HepG2 (cell line): ENCODE results near the gene SCARF1. TPM values are rescaled to one million over a fixed set of nuclear protein-coding genes. Genes with fewer than 3 reads are reported as not detected.

Experiments
- CENPX ChIP-seq: sonication (generic); formaldehyde crosslinking; IDR thresholded peaks from 2 replicates; pipeline ENCODE4 v1.9.0; 2021; ENCODE audit warnings: mild to moderate bottlenecking, missing genetic modification reagents, moderate library complexity
- ETV6 ChIP-seq: sonication (generic); formaldehyde crosslinking; conservative IDR thresholded peaks from 2 replicates; pipeline ENCODE4 v1.4.0; 2020; ENCODE audit warnings: missing genetic modification reagents
- IRX3 ChIP-seq: sonication (generic); formaldehyde crosslinking; IDR thresholded peaks from 2 replicates; pipeline ENCODE4 v1.8.1; 2023; ENCODE audit warnings: mild to moderate bottlenecking, low read depth, missing genetic modification reagents, borderline replicate concordance
- MNT ChIP-seq: fragments of 450-650 bp; IDR thresholded peaks from 2 replicates; pipeline ENCODE4 v1.6.1; 2016
- NR2C2 ChIP-seq: sonication (generic); formaldehyde crosslinking; IDR thresholded peaks from 2 replicates; pipeline ENCODE4 v1.4.0; 2020; ENCODE audit warnings: missing genetic modification reagents, mild to moderate bottlenecking, moderate library complexity, borderline replicate concordance
- RAD21 ChIP-seq: fragments of 450-650 bp; formaldehyde crosslinking; IDR thresholded peaks from 2 replicates; pipeline ENCODE4 v1.5.0; 2020; ENCODE audit warnings: mild to moderate bottlenecking
- RARG ChIP-seq: sonication (generic); formaldehyde crosslinking; IDR thresholded peaks from 2 replicates; pipeline ENCODE4 v1.4.0; 2020; ENCODE audit warnings: low read depth, mild to moderate bottlenecking, missing genetic modification reagents
- RBAK ChIP-seq: sonication (generic); formaldehyde crosslinking; IDR thresholded peaks from 2 replicates; pipeline ENCODE4 v1.5.1; 2020; ENCODE audit warnings: mild to moderate bottlenecking, missing genetic modification reagents
- SIX1 ChIP-seq: sonication (generic); formaldehyde crosslinking; IDR thresholded peaks from 2 replicates; pipeline ENCODE4 v1.4.0; 2020; ENCODE audit warnings: missing genetic modification reagents, borderline replicate concordance
- SNAI1 ChIP-seq: sonication (generic); formaldehyde crosslinking; IDR thresholded peaks from 2 replicates; pipeline ENCODE4 v1.5.0; 2020; ENCODE audit warnings: mild to moderate bottlenecking, missing genetic modification reagents, borderline replicate concordance
- TFDP2 ChIP-seq: sonication (generic); formaldehyde crosslinking; IDR thresholded peaks from 2 replicates; pipeline ENCODE4 v1.4.0; 2020; ENCODE audit warnings: missing genetic modification reagents
- TOPORS ChIP-seq: sonication (generic); formaldehyde crosslinking; IDR thresholded peaks from 2 replicates; pipeline ENCODE4 v1.8.0; 2023; ENCODE audit warnings: mild to moderate bottlenecking, missing genetic modification reagents
- U2AF1 ChIP-seq: fragments of 200-400 bp; formaldehyde crosslinking; optimal IDR thresholded peaks from 2 replicates; pipeline ENCODE3; 2017; ENCODE audit warnings: mild to moderate bottlenecking, low read depth, low read length
- ZNF432 ChIP-seq: sonication (generic); formaldehyde crosslinking; IDR thresholded peaks from 2 replicates; pipeline ENCODE4 v1.5.0; 2020; ENCODE audit warnings: missing genetic modification reagents, mild to moderate bottlenecking, borderline replicate concordance
- ZNF547 ChIP-seq: sonication (generic); formaldehyde crosslinking; IDR thresholded peaks from 2 replicates; pipeline ENCODE4 v1.5.1; 2020; ENCODE audit warnings: mild to moderate bottlenecking, missing genetic modification reagents
- ZNF549 ChIP-seq: sonication (generic); formaldehyde crosslinking; IDR thresholded peaks from 2 replicates; pipeline ENCODE4 v1.5.0; 2020; ENCODE audit warnings: missing genetic modification reagents
- ZNF674 ChIP-seq: sonication (generic); formaldehyde crosslinking; IDR thresholded peaks from 2 replicates; pipeline ENCODE4 v1.5.0; 2020; ENCODE audit warnings: low read depth, mild to moderate bottlenecking, missing genetic modification reagents
- polyA plus RNA-seq, 8 experiments: library from polyadenylated mRNA; depleted of rRNA in 3 of 8; stranded (reverse) in 7 of 8; unstranded in 1 of 8; fragments of >200 nt; fragmentation: Illumina TruSeq in 4 of 8; extraction: Trizol in 4 of 8; gene quantifications; 2 replicates each; pipeline versions ENCODE4 v1.2.1 to v1.2.3, GENCODE V29; 2011 to 2016; ENCODE audit warnings: low read depth in 4 of 8, missing spikeins in 1 of 8, mixed read lengths in 1 of 8; ENCODE audit not compliant: insufficient read depth in 1 of 8
- total RNA-seq, 5 experiments: library from RNA; depleted of rRNA; stranded (reverse); fragments of >200 nt; fragmentation: Illumina TruSeq; extraction: Trizol; gene quantifications; 2 replicates each; pipeline ENCODE4 v1.2.3, GENCODE V29; 2016; ENCODE audit warnings: low read depth in 1 of 5
- TF ChIP-seq, protein P1 (sequence below), 2 experiments: IDR thresholded peaks; 2 replicates each; pipeline ENCODE4 v1.6.1; 2011 to 2012; ENCODE audit warnings: low read length in 2 of 2, borderline replicate concordance in 1 of 2, low read depth in 1 of 2, mild to moderate bottlenecking in 1 of 2, moderate library complexity in 1 of 2
- TF ChIP-seq, protein P2 (sequence below): IDR thresholded peaks from 2 replicates; pipeline ENCODE4 v1.6.1; 2016

The SCARF1 gene
- total and polyA plus RNA-seq, 2 of the 13 experiments (the other 11 are each of a cell fraction or from before 2014, with no cell fraction given): 0.24 to 0.71 TPM

DNA sequence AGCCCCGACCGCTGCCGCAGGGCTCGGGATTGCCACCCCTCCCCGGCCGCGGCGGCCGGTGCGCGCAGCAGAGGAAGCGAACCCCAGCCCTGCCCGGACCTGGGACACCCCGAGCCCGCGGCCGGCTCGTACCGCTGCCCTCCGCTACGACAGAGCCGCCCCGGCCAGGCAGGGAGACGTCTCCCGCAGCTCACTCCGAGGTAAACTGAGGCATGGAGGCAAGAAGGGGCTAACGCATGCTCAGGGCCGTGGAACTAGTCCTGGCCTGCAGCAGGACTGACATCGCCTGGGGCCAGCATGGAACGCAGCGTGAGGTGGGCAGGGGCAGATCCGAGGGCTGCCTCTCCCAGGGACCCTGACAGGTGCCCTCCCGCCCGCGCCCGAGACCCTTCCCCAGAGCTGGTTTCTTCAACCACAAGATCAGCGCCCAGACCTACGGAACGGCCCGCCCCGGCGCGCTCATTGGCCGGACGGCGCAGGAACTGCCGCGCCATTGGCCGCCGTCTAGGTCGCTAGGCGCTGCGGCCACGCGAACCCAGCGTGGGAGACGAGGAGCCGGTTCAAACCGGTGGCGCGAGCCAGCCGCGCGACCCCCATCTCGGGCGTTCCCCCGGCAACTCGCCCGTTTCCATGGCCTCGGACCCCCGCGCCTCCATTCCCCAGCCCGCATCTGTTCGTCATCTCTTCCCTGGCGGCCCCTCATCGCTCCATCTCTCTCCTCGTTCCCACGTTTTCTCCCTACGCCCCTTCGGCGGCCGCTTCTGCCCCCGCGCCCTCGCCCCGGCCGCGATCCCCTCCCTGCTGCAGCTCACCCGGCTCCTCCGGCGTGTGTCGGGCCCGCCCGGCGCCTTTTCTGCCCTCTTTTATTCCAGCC lies 17.3 kb downstream of the SCARF1 start, which contains the start of gene SLC43A2 (continued):
- TF ChIP-seq, protein P1, sequence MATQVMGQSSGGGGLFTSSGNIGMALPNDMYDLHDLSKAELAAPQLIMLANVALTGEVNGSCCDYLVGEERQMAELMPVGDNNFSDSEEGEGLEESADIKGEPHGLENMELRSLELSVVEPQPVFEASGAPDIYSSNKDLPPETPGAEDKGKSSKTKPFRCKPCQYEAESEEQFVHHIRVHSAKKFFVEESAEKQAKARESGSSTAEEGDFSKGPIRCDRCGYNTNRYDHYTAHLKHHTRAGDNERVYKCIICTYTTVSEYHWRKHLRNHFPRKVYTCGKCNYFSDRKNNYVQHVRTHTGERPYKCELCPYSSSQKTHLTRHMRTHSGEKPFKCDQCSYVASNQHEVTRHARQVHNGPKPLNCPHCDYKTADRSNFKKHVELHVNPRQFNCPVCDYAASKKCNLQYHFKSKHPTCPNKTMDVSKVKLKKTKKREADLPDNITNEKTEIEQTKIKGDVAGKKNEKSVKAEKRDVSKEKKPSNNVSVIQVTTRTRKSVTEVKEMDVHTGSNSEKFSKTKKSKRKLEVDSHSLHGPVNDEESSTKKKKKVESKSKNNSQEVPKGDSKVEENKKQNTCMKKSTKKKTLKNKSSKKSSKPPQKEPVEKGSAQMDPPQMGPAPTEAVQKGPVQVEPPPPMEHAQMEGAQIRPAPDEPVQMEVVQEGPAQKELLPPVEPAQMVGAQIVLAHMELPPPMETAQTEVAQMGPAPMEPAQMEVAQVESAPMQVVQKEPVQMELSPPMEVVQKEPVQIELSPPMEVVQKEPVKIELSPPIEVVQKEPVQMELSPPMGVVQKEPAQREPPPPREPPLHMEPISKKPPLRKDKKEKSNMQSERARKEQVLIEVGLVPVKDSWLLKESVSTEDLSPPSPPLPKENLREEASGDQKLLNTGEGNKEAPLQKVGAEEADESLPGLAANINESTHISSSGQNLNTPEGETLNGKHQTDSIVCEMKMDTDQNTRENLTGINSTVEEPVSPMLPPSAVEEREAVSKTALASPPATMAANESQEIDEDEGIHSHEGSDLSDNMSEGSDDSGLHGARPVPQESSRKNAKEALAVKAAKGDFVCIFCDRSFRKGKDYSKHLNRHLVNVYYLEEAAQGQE (IDR thresholded peaks at IDR 0.05; ENCODE audit: borderline replicate concordance in 1 of 2, low read depth in 1 of 2, low read length in 2 of 2): no peak; a peak in 1 of 4 replicates
- TF ChIP-seq TFDP2 (no peak; the same call in none of the 2 replicates), ZNF549 (CRISPR knock-in tag) (no peak), IRX3 (no peak), MNT (no peak), NR2C2 (CRISPR knock-in tag) (no peak), SIX1 (no peak), RAD21 (CRISPR knock-in tag) (peak; percentile 5; the same call in 1 of the 2 replicates), SNAI1 (0 out of 2 replicates have a peak, but pooled peaks have one; percentile 24), ZNF547 (CRISPR knock-in tag) (peak; percentile 58), ZNF432 (no peak), ETV6 (CRISPR knock-in tag) (no peak), ZNF674 (no peak), U2AF1 (no peak), CENPX (CRISPR knock-in tag) (no peak), TOPORS (no peak), RARG (CRISPR knock-in tag) (no peak), RBAK (CRISPR knock-in tag) (no peak)
- TF ChIP-seq, protein P2, sequence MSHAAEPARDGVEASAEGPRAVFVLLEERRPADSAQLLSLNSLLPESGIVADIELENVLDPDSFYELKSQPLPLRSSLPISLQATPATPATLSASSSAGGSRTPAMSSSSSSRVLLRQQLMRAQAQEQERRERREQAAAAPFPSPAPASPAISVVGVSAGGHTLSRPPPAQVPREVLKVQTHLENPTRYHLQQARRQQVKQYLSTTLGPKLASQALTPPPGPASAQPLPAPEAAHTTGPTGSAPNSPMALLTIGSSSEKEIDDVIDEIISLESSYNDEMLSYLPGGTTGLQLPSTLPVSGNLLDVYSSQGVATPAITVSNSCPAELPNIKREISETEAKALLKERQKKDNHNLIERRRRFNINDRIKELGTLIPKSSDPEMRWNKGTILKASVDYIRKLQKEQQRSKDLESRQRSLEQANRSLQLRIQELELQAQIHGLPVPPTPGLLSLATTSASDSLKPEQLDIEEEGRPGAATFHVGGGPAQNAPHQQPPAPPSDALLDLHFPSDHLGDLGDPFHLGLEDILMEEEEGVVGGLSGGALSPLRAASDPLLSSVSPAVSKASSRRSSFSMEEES (CRISPR knock-in tag): no peak
